ENCODE data around the gene DNAL4. TPM values are rescaled to one million over a fixed set of nuclear protein-coding genes. Genes with fewer than 3 reads are reported as not detected.

DNAL4 gene
- total and polyA plus RNA-seq, 10 of the 15 experiments (the other 5 are each of a cell fraction or from before 2014, with no cell fraction given), result 0.35 to 8.5 (median 6.3) TPM; not detected in 1

DNA sequence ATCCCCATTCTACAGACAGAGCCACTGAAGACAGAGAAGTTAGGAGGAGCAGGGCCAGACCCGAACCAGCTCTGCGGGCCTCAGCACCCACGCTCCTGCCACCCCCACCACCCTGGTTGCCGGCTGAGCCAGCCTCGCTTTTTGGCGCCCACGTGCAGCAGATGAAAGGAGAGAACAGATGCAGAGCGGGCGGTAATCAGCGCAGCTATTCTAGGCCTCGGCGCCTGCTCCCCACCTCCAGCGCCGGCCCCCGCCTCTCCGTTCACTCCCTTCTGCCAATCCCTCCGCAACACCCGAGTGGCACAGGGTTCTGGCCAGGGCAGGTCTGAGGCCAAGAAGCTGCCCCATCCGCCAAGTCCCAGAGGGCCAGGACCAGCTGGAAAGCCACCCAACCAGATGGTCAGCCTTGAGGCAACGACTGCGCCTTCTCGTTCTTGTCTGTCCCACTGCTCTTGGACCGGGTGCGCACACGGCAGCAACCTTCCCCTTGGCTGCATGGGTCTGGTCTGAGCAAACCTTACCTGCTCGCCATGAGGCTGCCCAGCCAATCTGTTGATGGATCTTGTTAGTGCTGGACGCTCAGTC is 16.8 kb downstream of the DNAL4 start (continued):
- TF ChIP-seq, protein P1, sequence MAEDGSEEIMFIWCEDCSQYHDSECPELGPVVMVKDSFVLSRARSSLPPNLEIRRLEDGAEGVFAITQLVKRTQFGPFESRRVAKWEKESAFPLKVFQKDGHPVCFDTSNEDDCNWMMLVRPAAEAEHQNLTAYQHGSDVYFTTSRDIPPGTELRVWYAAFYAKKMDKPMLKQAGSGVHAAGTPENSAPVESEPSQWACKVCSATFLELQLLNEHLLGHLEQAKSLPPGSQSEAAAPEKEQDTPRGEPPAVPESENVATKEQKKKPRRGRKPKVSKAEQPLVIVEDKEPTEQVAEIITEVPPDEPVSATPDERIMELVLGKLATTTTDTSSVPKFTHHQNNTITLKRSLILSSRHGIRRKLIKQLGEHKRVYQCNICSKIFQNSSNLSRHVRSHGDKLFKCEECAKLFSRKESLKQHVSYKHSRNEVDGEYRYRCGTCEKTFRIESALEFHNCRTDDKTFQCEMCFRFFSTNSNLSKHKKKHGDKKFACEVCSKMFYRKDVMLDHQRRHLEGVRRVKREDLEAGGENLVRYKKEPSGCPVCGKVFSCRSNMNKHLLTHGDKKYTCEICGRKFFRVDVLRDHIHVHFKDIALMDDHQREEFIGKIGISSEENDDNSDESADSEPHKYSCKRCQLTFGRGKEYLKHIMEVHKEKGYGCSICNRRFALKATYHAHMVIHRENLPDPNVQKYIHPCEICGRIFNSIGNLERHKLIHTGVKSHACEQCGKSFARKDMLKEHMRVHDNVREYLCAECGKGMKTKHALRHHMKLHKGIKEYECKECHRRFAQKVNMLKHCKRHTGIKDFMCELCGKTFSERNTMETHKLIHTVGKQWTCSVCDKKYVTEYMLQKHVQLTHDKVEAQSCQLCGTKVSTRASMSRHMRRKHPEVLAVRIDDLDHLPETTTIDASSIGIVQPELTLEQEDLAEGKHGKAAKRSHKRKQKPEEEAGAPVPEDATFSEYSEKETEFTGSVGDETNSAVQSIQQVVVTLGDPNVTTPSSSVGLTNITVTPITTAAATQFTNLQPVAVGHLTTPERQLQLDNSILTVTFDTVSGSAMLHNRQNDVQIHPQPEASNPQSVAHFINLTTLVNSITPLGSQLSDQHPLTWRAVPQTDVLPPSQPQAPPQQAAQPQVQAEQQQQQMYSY (CRISPR knock-in tag; IDR thresholded peaks at IDR 0.05), result no peak
- TF ChIP-seq SRF (IDR thresholded peaks at IDR 0.05; ENCODE audit: low read depth in 2 of 2, low read length in 2 of 2) (no peak), POLR2A (IDR thresholded peaks at IDR 0.05; ENCODE audit: low read depth, low read length) (no peak), EGR1 (IDR thresholded peaks at IDR 0.05; ENCODE audit: borderline replicate concordance in 1 of 2, low read depth in 2 of 2, low read length in 2 of 2) (no peak)

DNA sequence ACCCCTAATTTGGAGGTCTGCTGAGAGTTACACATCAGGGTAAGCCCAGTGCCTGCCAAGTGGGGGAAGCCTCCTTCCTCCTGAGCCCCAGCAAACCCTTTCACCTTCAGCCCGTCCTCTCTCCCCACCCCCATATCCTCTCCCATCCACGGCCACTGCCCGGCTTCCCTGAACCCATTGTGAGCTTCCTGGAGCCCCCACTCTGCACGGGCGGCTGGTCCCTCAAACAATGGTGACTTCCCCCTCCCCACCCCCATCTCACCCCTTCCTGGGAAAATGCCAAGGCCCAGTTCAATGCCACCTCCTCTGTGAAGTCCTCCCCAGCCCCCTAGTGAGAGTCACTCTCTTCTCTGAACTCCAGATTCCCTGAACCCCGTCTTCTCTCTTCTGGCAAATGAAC is 17.9 kb downstream of the DNAL4 start:
- ChIA-PET RAD21 (ENCODE audit: unreplicated experiment) (no interaction called here), POLR2A (no interaction called here), SMC1A (ENCODE audit: uncharacterized antibody, unreplicated experiment) (no interaction called here), CTCF (no interaction called here)
- Histone ChIP-seq H3K27me3 (replicated peaks in 1 of 2; ENCODE audit: control insufficient read depth in 2 of 2, insufficient read depth in 2 of 2, low read length in 1 of 2) (no peaks in the 10 kb centered on the region), H2AFZ (ENCODE audit: control insufficient read depth, low read depth, low read length) (no peak overlapping the region), H3K9me3 (replicated peaks; ENCODE audit: control insufficient read depth, insufficient read depth, low read length) (no peaks in the 10 kb centered on the region), H3K79me2 (ENCODE audit: control insufficient read depth, insufficient read depth, low read length) (no peaks in the 10 kb centered on the region), H4K20me1 (ENCODE audit: control insufficient read depth, insufficient read depth) (no peaks in the 10 kb centered on the region), H3K4me1 (ENCODE audit: control insufficient read depth, insufficient read depth, low read length) (no peaks in the 10 kb centered on the region), H3K4me2 (ENCODE audit: control insufficient read depth, insufficient read depth) (no peak overlapping the region), H3K9ac (ENCODE audit: control insufficient read depth, insufficient read depth, low read length) (no peak overlapping the region), H3K27ac (ENCODE audit: control insufficient read depth, insufficient read depth) (no peak overlapping the region), H3K4me3 (no peak overlapping the region), H3K36me3 (ENCODE audit: control insufficient read depth in 2 of 2, insufficient read depth in 2 of 2, low read length in 1 of 2) (no peaks in the 10 kb centered on the region)
- intact Hi-C loops (cut with micrococcal nuclease; ENCODE audit: unreplicated experiment) (no loop called here), in situ Hi-C loops (cut with MboI) (no loop called here)
- ATAC-seq (no peak), FAIRE-seq (no peak), DNase-seq (ENCODE audit: low read depth, low spot score) (no peak)
- WGBS (ENCODE audit: insufficient coverage, insufficient replicate concordance, low lambda C conversion rate, missing lambda C conversion rate), result 66% methylated on average over 6 of the region's 6 CpGs
- BruUV-seq (replicated peaks), result no TSS peak
- TF ChIP-seq, protein P2, sequence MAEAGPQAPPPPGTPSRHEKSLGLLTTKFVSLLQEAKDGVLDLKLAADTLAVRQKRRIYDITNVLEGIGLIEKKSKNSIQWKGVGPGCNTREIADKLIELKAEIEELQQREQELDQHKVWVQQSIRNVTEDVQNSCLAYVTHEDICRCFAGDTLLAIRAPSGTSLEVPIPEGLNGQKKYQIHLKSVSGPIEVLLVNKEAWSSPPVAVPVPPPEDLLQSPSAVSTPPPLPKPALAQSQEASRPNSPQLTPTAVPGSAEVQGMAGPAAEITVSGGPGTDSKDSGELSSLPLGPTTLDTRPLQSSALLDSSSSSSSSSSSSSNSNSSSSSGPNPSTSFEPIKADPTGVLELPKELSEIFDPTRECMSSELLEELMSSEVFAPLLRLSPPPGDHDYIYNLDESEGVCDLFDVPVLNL (IDR thresholded peaks at IDR 0.05; ENCODE audit: low read depth, low read length), result no peak
- TF ChIP-seq NFYA (IDR thresholded peaks at IDR 0.05; ENCODE audit: borderline replicate concordance, low read depth, low read length) (no peak), EED (IDR thresholded peaks at IDR 0.05; ENCODE audit: low read depth) (no peak), POLR2AphosphoS5 (IDR thresholded peaks at IDR 0.05; ENCODE audit: low read length) (no peak), CBX3 (IDR thresholded peaks at IDR 0.05; ENCODE audit: borderline replicate concordance, low read depth) (no peak), SMC3 (IDR thresholded peaks at IDR 0.05; ENCODE audit: borderline replicate concordance, low read length) (no peak)
- TF ChIP-seq, protein P3, sequence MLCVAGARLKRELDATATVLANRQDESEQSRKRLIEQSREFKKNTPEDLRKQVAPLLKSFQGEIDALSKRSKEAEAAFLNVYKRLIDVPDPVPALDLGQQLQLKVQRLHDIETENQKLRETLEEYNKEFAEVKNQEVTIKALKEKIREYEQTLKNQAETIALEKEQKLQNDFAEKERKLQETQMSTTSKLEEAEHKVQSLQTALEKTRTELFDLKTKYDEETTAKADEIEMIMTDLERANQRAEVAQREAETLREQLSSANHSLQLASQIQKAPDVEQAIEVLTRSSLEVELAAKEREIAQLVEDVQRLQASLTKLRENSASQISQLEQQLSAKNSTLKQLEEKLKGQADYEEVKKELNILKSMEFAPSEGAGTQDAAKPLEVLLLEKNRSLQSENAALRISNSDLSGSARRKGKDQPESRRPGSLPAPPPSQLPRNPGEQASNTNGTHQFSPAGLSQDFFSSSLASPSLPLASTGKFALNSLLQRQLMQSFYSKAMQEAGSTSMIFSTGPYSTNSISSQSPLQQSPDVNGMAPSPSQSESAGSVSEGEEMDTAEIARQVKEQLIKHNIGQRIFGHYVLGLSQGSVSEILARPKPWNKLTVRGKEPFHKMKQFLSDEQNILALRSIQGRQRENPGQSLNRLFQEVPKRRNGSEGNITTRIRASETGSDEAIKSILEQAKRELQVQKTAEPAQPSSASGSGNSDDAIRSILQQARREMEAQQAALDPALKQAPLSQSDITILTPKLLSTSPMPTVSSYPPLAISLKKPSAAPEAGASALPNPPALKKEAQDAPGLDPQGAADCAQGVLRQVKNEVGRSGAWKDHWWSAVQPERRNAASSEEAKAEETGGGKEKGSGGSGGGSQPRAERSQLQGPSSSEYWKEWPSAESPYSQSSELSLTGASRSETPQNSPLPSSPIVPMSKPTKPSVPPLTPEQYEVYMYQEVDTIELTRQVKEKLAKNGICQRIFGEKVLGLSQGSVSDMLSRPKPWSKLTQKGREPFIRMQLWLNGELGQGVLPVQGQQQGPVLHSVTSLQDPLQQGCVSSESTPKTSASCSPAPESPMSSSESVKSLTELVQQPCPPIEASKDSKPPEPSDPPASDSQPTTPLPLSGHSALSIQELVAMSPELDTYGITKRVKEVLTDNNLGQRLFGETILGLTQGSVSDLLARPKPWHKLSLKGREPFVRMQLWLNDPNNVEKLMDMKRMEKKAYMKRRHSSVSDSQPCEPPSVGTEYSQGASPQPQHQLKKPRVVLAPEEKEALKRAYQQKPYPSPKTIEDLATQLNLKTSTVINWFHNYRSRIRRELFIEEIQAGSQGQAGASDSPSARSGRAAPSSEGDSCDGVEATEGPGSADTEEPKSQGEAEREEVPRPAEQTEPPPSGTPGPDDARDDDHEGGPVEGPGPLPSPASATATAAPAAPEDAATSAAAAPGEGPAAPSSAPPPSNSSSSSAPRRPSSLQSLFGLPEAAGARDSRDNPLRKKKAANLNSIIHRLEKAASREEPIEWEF (IDR thresholded peaks at IDR 0.05; ENCODE audit: insufficient replicate concordance, low read depth, low read length), result no peak
